Measurements from ENCODE around the gene ZNF84. TPM values are rescaled to one million over a fixed set of nuclear protein-coding genes. Genes with fewer than 3 reads are reported as not detected.

Gene ZNF84
- total and polyA plus RNA-seq, 7 donors = 2.8 to 23.7 (median 10.4) TPM

DNA sequence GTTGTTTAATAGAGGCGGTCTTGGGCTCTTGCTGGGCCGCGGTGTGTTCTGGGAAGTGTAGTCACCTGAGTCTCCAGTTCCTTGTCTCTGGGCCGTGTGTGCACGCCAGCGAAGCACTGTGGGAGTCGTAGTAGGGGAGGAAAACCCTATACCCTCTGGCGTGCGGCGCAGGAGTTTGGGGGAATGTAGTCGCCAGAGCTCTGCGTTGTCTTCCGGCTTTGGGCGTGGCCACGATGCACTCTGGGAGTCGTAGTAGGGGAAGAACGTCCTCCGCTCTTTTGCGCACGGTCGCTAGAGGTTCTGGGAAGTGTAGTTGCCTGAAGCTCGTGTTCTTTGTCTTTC lies 42.7 kb downstream of the ZNF84 start:
- ATAC-seq (peak; percentile 93 to 96 (median 94)), DNase-seq (peak; percentile 99)
- TF ChIP-seq, protein P1, sequence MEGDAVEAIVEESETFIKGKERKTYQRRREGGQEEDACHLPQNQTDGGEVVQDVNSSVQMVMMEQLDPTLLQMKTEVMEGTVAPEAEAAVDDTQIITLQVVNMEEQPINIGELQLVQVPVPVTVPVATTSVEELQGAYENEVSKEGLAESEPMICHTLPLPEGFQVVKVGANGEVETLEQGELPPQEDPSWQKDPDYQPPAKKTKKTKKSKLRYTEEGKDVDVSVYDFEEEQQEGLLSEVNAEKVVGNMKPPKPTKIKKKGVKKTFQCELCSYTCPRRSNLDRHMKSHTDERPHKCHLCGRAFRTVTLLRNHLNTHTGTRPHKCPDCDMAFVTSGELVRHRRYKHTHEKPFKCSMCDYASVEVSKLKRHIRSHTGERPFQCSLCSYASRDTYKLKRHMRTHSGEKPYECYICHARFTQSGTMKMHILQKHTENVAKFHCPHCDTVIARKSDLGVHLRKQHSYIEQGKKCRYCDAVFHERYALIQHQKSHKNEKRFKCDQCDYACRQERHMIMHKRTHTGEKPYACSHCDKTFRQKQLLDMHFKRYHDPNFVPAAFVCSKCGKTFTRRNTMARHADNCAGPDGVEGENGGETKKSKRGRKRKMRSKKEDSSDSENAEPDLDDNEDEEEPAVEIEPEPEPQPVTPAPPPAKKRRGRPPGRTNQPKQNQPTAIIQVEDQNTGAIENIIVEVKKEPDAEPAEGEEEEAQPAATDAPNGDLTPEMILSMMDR (IDR thresholded peaks at IDR 0.05) = no peak
- WGBS, 3 donors = 0 to 1% (median 0%) methylated on average over 22 of the region's 22 CpGs
- H3K4me1 ChIP-seq = peaks cover 3% of the 10 kb centered on the region
- H3K27ac ChIP-seq = peak overlapping the region; percentile 99
- H3K9me3 ChIP-seq = peaks cover 79% of the 10 kb centered on the region
- H3K36me3 ChIP-seq (ENCODE audit: insufficient read depth in 1 of 2, low read depth in 1 of 2) = peaks cover 12 to 35% of the 10 kb centered on the region in 2 donors
- intact Hi-C loops (cut with DNase I) = loop anchor here (2.0 to 5.0 kb wide), 5 partner anchors 43 to 253 kb away; partner anchors contain the start of genes GOLGA3 (in 1 of the 2), ZNF10 (in 1 of the 2), ZNF26 (in 1 of the 2) and ZNF84 (in 1 of the 2)
- no peaks in the 10 kb centered on the region for H3K27me3 ChIP-seq (ENCODE audit: insufficient read depth in 3 of 3, low read length in 2 of 3)
- peak overlapping the region; percentile 99 for H3K4me3 ChIP-seq

DNA sequence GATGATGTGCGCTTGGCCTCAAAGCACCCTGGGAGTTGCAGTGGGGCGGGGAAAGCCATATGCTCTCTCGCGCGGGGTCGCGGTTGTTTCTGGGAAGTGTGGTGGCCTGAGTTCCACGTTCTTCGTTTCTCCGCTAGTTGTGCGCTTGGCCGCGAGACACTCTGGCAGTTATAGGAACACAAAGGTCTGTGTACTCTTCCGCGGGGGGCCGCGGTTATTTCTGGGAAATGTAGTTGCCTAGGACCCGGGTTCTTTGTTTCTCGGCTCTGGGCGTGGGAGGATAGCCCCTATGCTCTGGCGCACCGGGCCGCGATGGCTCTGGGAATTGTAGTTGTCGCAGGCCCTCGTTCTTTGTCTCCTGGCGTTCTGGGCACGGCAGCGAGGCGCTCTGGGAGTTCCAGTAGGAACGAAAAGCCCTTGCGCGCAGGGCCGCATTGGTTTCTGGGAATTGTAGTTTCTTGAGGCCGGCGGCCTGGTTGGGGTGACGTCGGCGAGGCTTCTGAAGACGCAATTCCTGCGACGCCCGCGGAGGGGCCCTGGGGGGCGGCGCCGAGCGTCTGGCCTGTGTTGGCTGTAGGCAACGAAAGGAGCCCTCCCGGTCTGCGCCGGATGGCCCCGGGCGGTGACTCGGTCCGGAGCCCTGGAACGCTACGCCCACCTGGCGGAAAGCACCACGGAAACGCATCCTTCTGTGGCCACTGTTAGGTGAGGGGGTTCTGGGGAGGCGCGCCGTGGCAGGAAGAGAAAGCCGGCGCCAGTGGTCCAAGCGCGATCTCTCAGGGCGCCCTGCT lies 43.3 kb downstream of the ZNF84 start, which contains the start of gene ZNF140:
Gene ZNF140 (plus strand): TSS at position 556 of the 791 bp plus-strand sequence. CDS start 398 bp downstream, outside the sequence.
- H3K27me3 ChIP-seq (ENCODE audit: insufficient read depth in 3 of 3, low read length in 2 of 3) = no peaks in the 10 kb centered on the region
- H3K36me3 ChIP-seq (ENCODE audit: insufficient read depth in 1 of 2, low read depth in 1 of 2) = peaks cover 14 to 41% of the 10 kb centered on the region in 2 donors
- ATAC-seq = peak; percentile 85 to 91 (median 86)
- intact Hi-C loops (cut with DNase I) = loop anchor here (2.0 to 5.0 kb wide), 5 partner anchors 44 to 253 kb away; partner anchors contain the start of genes GOLGA3 (in 1 of the 2), ZNF10 (in 1 of the 2), ZNF26 (in 1 of the 2) and ZNF84 (in 1 of the 2)
- peaks cover 84% of the 10 kb centered on the region for H3K9me3 ChIP-seq
- H3K4me1 ChIP-seq = peaks cover 3% of the 10 kb centered on the region
- peak within 1 kb of the TSS; percentile 99 for H3K27ac ChIP-seq
- TF ChIP-seq, protein P1 (IDR thresholded peaks at IDR 0.05) = peak; percentile 31
- 0 to 1% (median 1%) methylated on average over 64 to 69 of the region's 69 CpGs for WGBS, 3 donors
- peak; percentile 95 to 98 for DNase-seq
- peak within 1 kb of the TSS; percentile 99 for H3K4me3 ChIP-seq

DNA sequence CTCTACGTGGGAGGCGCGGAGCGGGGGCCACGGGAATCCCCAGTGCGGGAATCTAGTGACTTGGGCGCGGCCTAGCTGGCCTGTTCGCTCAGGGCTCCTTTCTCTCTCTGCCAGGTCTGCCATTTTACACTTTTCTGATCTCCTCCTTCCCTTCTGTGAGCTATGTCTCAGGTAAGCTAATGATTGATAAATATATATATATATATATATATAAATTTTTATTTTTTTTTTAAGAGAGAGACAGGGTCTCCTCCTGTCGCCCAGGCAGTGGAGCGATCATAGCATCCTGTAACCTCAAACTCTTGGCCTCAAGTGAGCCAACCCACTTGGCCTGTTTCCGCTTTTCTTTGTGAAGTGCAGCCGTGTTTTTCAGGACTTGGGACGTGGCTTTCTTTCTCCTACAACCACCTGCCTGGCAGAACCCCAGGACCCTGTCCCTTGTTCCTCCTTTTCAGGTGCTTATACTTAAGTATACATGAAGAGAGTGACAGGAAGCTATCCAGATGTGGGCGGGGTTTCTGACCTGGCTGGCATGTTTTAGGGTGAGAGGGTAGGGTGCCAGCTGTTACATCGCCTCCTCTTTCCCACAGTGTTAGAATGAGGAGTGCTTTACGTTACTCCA lies 44.0 kb downstream of the ZNF84 start:
- peaks cover 82% of the 10 kb centered on the region for H3K9me3 ChIP-seq
- ATAC-seq = no peak
- DNase-seq = no peak
- H3K27me3 ChIP-seq (ENCODE audit: insufficient read depth in 3 of 3, low read length in 2 of 3) = no peaks in the 10 kb centered on the region
- H3K4me1 ChIP-seq = peaks cover 3% of the 10 kb centered on the region
- peak overlapping the region; percentile 99 for H3K4me3 ChIP-seq
- intact Hi-C loops (cut with DNase I) = loop anchor here (2.0 to 5.0 kb wide), 5 partner anchors 44 to 254 kb away; partner anchors contain the start of genes GOLGA3 (in 1 of the 2), ZNF10 (in 1 of the 2), ZNF26 (in 1 of the 2) and ZNF84 (in 1 of the 2)
- TF ChIP-seq, protein P1 (IDR thresholded peaks at IDR 0.05) = no peak
- peak overlapping the region; percentile 99 for H3K27ac ChIP-seq
- 27 to 29% (median 28%) methylated on average over 16 to 17 of the region's 17 CpGs for WGBS, 3 donors
- peaks cover 17 to 48% of the 10 kb centered on the region in 2 donors for H3K36me3 ChIP-seq (ENCODE audit: insufficient read depth in 1 of 2, low read depth in 1 of 2)

DNA sequence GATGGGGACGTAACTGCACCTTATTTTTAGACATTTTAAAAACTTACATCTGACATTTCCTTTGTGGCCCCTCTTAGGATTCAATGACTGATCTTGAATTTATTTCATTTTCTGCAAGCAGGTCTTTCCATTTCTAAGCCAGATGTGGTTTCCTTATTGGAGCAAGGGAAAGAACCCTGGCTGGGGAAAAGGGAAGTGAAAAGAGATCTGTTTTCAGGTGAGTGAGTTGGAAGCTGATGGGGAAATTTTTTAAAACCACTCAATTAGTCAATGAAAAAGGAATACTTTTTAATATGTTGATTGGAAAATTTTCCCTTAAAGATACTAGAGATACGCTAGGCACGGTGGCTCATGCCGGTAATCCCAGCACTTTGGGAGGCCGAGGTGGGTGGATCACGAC lies 46.0 kb downstream of the ZNF84 start:
- 97 to 99% (median 97%) methylated on average over 6 of the region's 6 CpGs for WGBS, 3 donors
- DNase-seq (no peak), ATAC-seq (no peak)
- Histone ChIP-seq H3K27me3 (ENCODE audit: insufficient read depth in 3 of 3, low read length in 2 of 3) (no peaks in the 10 kb centered on the region), H3K9me3 (peaks cover 82% of the 10 kb centered on the region), H3K4me1 (peaks cover 3% of the 10 kb centered on the region), H3K36me3 (ENCODE audit: insufficient read depth in 1 of 2, low read depth in 1 of 2) (peaks cover 17 to 69% of the 10 kb centered on the region in 2 donors), H3K4me3 (no peak overlapping the region), H3K27ac (no peak overlapping the region)
- intact Hi-C loops (cut with DNase I) = loop anchor here (5.0 kb wide), 2 partner anchors 44 to 256 kb away; partner anchors contain the start of gene GOLGA3 (in 1 of the 2)
- TF ChIP-seq, protein P1 (IDR thresholded peaks at IDR 0.05) = no peak
